KOPT-K1 (cell line): ENCODE results near the gene FAM217A.
A peak's percentile ranks its signal among the peaks of the same experiment; 100 is the strongest.

Experiments
- H3K27ac ChIP-seq: fragments of 200-600 bp; sonication (generic); 2 replicates; pipeline ENCODE4 v1.5.1; 2016; ENCODE audit warnings: antibody characterized with exemption, mild to moderate bottlenecking, low read depth, low read length; ENCODE audit not compliant: poor library complexity, severe bottlenecking
- H3K36me3 ChIP-seq: fragments of 200-600 bp; sonication (generic); 2 replicates; pipeline ENCODE4 v1.5.1; 2017; ENCODE audit warnings: antibody characterized with exemption, mild to moderate bottlenecking, low read length, moderate library complexity; ENCODE audit not compliant: insufficient read depth
- H3K9me3 ChIP-seq: fragments of 200-600 bp; sonication (generic); 2 replicates; pipeline ENCODE4 v1.5.1; 2017; ENCODE audit warnings: antibody characterized with exemption, low read length, mild to moderate bottlenecking; ENCODE audit not compliant: insufficient read depth, poor library complexity, severe bottlenecking

FAM217A gene

GRCh38 chr6:4021133-4021853, 57.6 kb downstream of the FAM217A start:
- Histone ChIP-seq H3K36me3 (peaks cover 18% of the 10 kb centered on the region), H3K9me3 (no peaks in the 10 kb centered on the region), H3K27ac (peak overlapping the region; percentile 89)

GRCh38 chr6:4020822-4021132, 58.2 kb downstream of the FAM217A start:
- Histone ChIP-seq H3K36me3 (peaks cover 18% of the 10 kb centered on the region), H3K9me3 (no peaks in the 10 kb centered on the region), H3K27ac (peak overlapping the region; percentile 89)

DNA sequence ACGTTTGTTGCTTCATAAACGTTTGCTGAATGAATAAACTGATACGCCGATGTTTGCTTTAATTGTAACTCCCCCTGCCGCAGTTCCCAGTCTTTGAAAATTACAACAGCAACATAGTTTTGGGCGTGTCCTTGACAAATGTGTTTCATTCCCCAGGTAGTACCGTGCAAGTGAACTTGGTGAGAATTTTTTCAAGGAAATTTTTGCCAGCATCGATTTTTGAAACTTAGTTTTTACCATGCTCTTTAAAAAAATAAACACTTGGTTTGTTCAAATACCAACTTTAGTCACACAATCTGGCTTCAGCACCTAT, 60.1 kb downstream of the FAM217A start:
- Histone ChIP-seq H3K36me3 (peaks cover 17% of the 10 kb centered on the region), H3K9me3 (no peaks in the 10 kb centered on the region), H3K27ac (peak overlapping the region; percentile 92)
